SK-N-SH (cell line): ENCODE results near the gene MRPL23.

Experiments used
- CHD2 ChIP-seq: fragments of 150-350 bp; IDR thresholded peaks from 2 replicates; pipeline ENCODE4 v1.6.1; 2018; ENCODE audit warnings: low read length; ENCODE audit not compliant: partially characterized antibody
- CTCF ChIP-seq: fragments of 200-600 bp; sonication (generic); IDR thresholded peaks from 2 replicates; pipeline ENCODE4 v1.6.1; 2017; ENCODE audit warnings: antibody characterized with exemption, mild to moderate bottlenecking, moderate library complexity
- PBX3 ChIP-seq: IDR thresholded peaks from 2 replicates; pipeline ENCODE4; 2012
- REST ChIP-seq: IDR thresholded peaks from 2 replicates; pipeline ENCODE4 v1.6.1; 2012; ENCODE audit warnings: mild to moderate bottlenecking, low read depth, low read length, moderate library complexity
- YY1 ChIP-seq: IDR thresholded peaks from 2 replicates; pipeline ENCODE4 v1.4.0; 2012; ENCODE audit warnings: low read depth, mild to moderate bottlenecking
- ZBTB33 ChIP-seq: IDR thresholded peaks from 2 replicates; pipeline ENCODE4 v1.4.0; 2012; ENCODE audit warnings: low read depth, borderline replicate concordance

- TF ChIP-seq REST (no peak), YY1 (no peak), ZBTB33 (no peak), CHD2 (no peak), CTCF (no peak), PBX3 (no peak)
Observed at GRCh38 chr11:1906611-1907423, 40.3 kb upstream of the MRPL23 start.
